Endothelial cell of umbilical vein (primary cell): ENCODE measurements around the gene SLC34A1. TPM values are rescaled to one million over a fixed set of nuclear protein-coding genes. Genes with fewer than 3 reads are reported as not detected.

Experiments used
- BruUV-seq: library from RNA; stranded (reverse); fragments of 400-500 nt; replicated peaks from 2 replicates; lab custom pipeline; 2021; lab: Mats Ljungman, UMichigan
- CTCF ChIA-PET: fragments of 300-600, 350-600 bp; sonication (Branson Sonifier 250); formaldehyde crosslinking; loops from one replicate; lab custom pipeline; 2021; ENCODE audit warnings: antibody characterized with exemption, inconsistent platforms; lab: Charles Lee
- POLR2A ChIA-PET: fragments of 300-600, 350-600 bp; sonication (Branson Sonifier 250); formaldehyde crosslinking; loops from one replicate; lab custom pipeline; 2021; ENCODE audit warnings: antibody characterized with exemption, inconsistent platforms; lab: Charles Lee
- DNase-seq: peaks from one replicate; pipeline ENCODE4 v3.0.0-alpha.2; 2011; ENCODE audit warnings: low read depth, low spot score
- FAIRE-seq: peaks from 2 replicates; lab custom pipeline; 2011; peaks lifted over from hg19 to GRCh38; lab: Jason Lieb, UNC
- H2AFZ ChIP-seq: 2 replicates; pipeline ENCODE4 v1.6.0; 2012; ENCODE audit warnings: low read depth, low read length, control low read depth, inconsistent platforms
- H3K27ac ChIP-seq: 2 replicates; pipeline ENCODE4 v1.5.1; 2011; ENCODE audit warnings: low read depth, mild to moderate bottlenecking, control low read depth, low read length, moderate library complexity; ENCODE audit not compliant: insufficient read depth
- H3K27me3 ChIP-seq, 2 experiments: 2 replicates each; pipeline versions ENCODE4 v1.6.0 to v1.6.1; 2011; ENCODE audit warnings: low read length in 2 of 2, mixed read lengths in 1 of 2; ENCODE audit not compliant: control insufficient read depth in 2 of 2, insufficient read depth in 2 of 2
- H3K36me3 ChIP-seq, 2 experiments: 2 replicates in 1 of 2; 3 replicates in 1 of 2; pipeline ENCODE4 v1.5.1; 2011; ENCODE audit warnings: low read length in 2 of 2, mild to moderate bottlenecking in 1 of 2, moderate library complexity in 1 of 2; ENCODE audit not compliant: control insufficient read depth in 2 of 2, insufficient read depth in 2 of 2; ENCODE audit errors: extremely low read depth in 1 of 2
- H3K4me1 ChIP-seq: 3 replicates; pipeline ENCODE4 v1.5.1; 2011; ENCODE audit warnings: mild to moderate bottlenecking, low read length; ENCODE audit not compliant: control insufficient read depth, insufficient read depth; ENCODE audit errors: extremely low read depth
- H3K4me2 ChIP-seq: 2 replicates; pipeline ENCODE4 v1.6.1; 2011; ENCODE audit warnings: low read length, control low read depth, mixed read lengths; ENCODE audit not compliant: insufficient read depth
- H3K4me3 ChIP-seq, 3 experiments: fragments of 200-600 bp in 1 of 3; sonication (generic), shearing (Covaris generic) in 1 of 3; replicated peaks in 1 of 3; 2 replicates each; pipeline ENCODE4 v1.5.1; 2011 to 2016; ENCODE audit warnings: control low read depth in 3 of 3, low read length in 3 of 3, mild to moderate bottlenecking in 2 of 3, inconsistent platforms in 1 of 3, low read depth in 1 of 3, moderate library complexity in 1 of 3; ENCODE audit not compliant: insufficient read depth in 1 of 3
- H3K79me2 ChIP-seq: 2 replicates; pipeline ENCODE4 v1.6.0; 2012; ENCODE audit warnings: low read length, inconsistent platforms; ENCODE audit not compliant: control insufficient read depth, insufficient read depth
- H3K9ac ChIP-seq: replicated peaks from 2 replicates; pipeline ENCODE3; 2011; ENCODE audit warnings: low read length, control low read depth; ENCODE audit not compliant: insufficient read depth; ENCODE audit errors: extremely low read depth
- H3K9me1 ChIP-seq: replicated peaks from 3 replicates; pipeline ENCODE4 v1.6.0; 2011; ENCODE audit warnings: mild to moderate bottlenecking, low read length; ENCODE audit not compliant: control insufficient read depth, insufficient read depth; ENCODE audit errors: extremely low read depth
- H3K9me3 ChIP-seq: replicated peaks from 2 replicates; pipeline ENCODE4 v1.5.1; 2012; ENCODE audit warnings: low read length, inconsistent platforms; ENCODE audit not compliant: control insufficient read depth, insufficient read depth
- H4K20me1 ChIP-seq: replicated peaks from 2 replicates; pipeline ENCODE3; 2011; ENCODE audit warnings: mild to moderate bottlenecking, low read length; ENCODE audit not compliant: control insufficient read depth, insufficient read depth; ENCODE audit errors: extremely low read depth
- EZH2 ChIP-seq: IDR thresholded peaks from 2 replicates; pipeline ENCODE4 v1.6.1; 2012; ENCODE audit warnings: borderline replicate concordance, low read depth, mild to moderate bottlenecking, moderate library complexity, low read length, inconsistent platforms; ENCODE audit not compliant: severe bottlenecking
- FOS ChIP-seq: IDR thresholded peaks from 2 replicates; pipeline ENCODE4 v1.6.1; 2011; ENCODE audit warnings: mild to moderate bottlenecking, low read length, moderate library complexity, borderline replicate concordance; ENCODE audit not compliant: insufficient read depth
- GATA2 ChIP-seq: IDR thresholded peaks from 2 replicates; pipeline ENCODE4 v1.7.0; 2011; ENCODE audit warnings: low read depth, mild to moderate bottlenecking, moderate library complexity, mixed read lengths, low read length; ENCODE audit not compliant: insufficient read length, insufficient read depth
- JUN ChIP-seq: IDR thresholded peaks from 2 replicates; pipeline ENCODE4 v1.6.1; 2011; ENCODE audit warnings: borderline replicate concordance, low read depth; ENCODE audit not compliant: insufficient read length, insufficient read depth
- MAX ChIP-seq: IDR thresholded peaks from 2 replicates; pipeline ENCODE4 v1.6.1; 2011; ENCODE audit not compliant: insufficient read depth, insufficient read length
- MYC ChIP-seq: IDR thresholded peaks from one replicate; pipeline ENCODE4 v1.6.1; 2011; ENCODE audit warnings: mild to moderate bottlenecking, low read depth, low read length
- POLR2A ChIP-seq: IDR thresholded peaks from 2 replicates; pipeline ENCODE4 v1.6.1; 2012; ENCODE audit warnings: low read depth, mild to moderate bottlenecking, control low read depth, low read length
- POLR2AphosphoS5 ChIP-seq: IDR thresholded peaks from 2 replicates; pipeline ENCODE4 v1.6.1; 2012; ENCODE audit warnings: low read depth, mild to moderate bottlenecking, control low read depth, low read length, moderate library complexity; ENCODE audit not compliant: insufficient read depth
- dilution Hi-C: fragments of 300-500 bp; cut with MboI; formaldehyde crosslinking; loops from one replicate; pipeline ENCODE4 v1.15.0; 2019; ENCODE audit warnings: low sequenced_read_pairs; ENCODE audit not compliant: extremely low pct_ligation_motif_present
- intact Hi-C: fragments of 100-400 bp; cut with micrococcal nuclease; formaldehyde crosslinking; loops from one replicate; pipeline ENCODE4 v1.10.0; 2022
- polyA plus RNA-seq, 4 experiments: library from polyadenylated mRNA; depleted of rRNA in 3 of 4; stranded (reverse) in 3 of 4; unstranded in 1 of 4; fragments of >200 nt; gene quantifications; 2 replicates each; pipeline versions ENCODE4 v1.2.1 to v1.2.3, GENCODE V29; 2011 to 2012; ENCODE audit warnings: missing spikeins in 1 of 4
- total RNA-seq: library from RNA; stranded (reverse); gene quantifications from 2 replicates; pipeline ENCODE4 v1.2.3, GENCODE V29; 2021

Gene SLC34A1
- total and polyA plus RNA-seq, 2 donors (not counting 3 experiments of a cell fraction or from before 2014, with no cell fraction given) = not detected

- H4K20me1 ChIP-seq = no peaks in the 10 kb centered on the region
- peak within 1 kb of the TSS; percentile 51 to 72 (median 61) for H3K4me3 ChIP-seq
- BruUV-seq = no TSS peak
- peak within 1 kb of the TSS; percentile 81 for H3K9ac ChIP-seq
- FAIRE-seq (no peak), DNase-seq (no peak)
- no peak for TF ChIP-seq EZH2
- peak; percentile 66 for TF ChIP-seq POLR2AphosphoS5
- TF ChIP-seq POLR2A = peak; percentile 65
- peak within 1 kb of the TSS; percentile 92 for H2AFZ ChIP-seq
- H3K9me3 ChIP-seq = no peaks in the 10 kb centered on the region
- peak within 1 kb of the TSS; percentile 61 for H3K27ac ChIP-seq
- peak within 1 kb of the TSS; percentile 86 for H3K4me2 ChIP-seq
- POLR2A ChIA-PET = interaction anchor here (0.6 to 1.9 kb wide), 16 partner anchors 8 to 326 kb away, joined by 3 to 8 read pairs (median 4); partner anchors contain the start of gene PDLIM7
- H3K27me3 ChIP-seq = no peaks in the 10 kb centered on the region
- H3K9me1 ChIP-seq = no peaks in the 10 kb centered on the region
- dilution Hi-C loops = no loop called here
- CTCF ChIA-PET = interaction anchor here (0.6 to 5.2 kb wide), 15 partner anchors 13 to 292 kb away, joined by 3 to 43 read pairs (median 5); partner anchors contain the start of gene PRR7
- peaks cover 0 to 6% of the 10 kb centered on the region in 2 experiments for H3K36me3 ChIP-seq
- peaks cover 27% of the 10 kb centered on the region for H3K79me2 ChIP-seq
- peaks cover 14% of the 10 kb centered on the region for H3K4me1 ChIP-seq
- intact Hi-C loops = loop anchor here (1.0 to 2.0 kb wide), 6 partner anchors 20 to 71 kb away; partner anchors contain the start of genes PDLIM7 and PRR7
Measured at GRCh38 chr5:177426566-177427210, 42.5 kb downstream of the SLC34A1 start, which contains the start of gene GRK6. Gene GRK6, plus strand, starts transcription at chr5:177426676. Its CDS starts 170 bp downstream, at chr5:177426846.

- CTCF ChIA-PET = interaction anchor here (0.9 to 5.2 kb wide), 8 partner anchors 12 to 58 kb away, joined by 3 to 43 read pairs (median 10); partner anchors contain the start of gene PRR7
- peak overlapping the region; percentile 48 to 72 (median 61) for H3K4me3 ChIP-seq
- dilution Hi-C loops (no loop called here), intact Hi-C loops (loop anchor here (2.0 kb wide), 2 partner anchors 27 to 57 kb away; no protein-coding TSS in a partner anchor)
- TF ChIP-seq POLR2A (no peak), FOS (no peak), GATA2 (peak; percentile 31), EZH2 (no peak), JUN (no peak), MAX (no peak), MYC (no peak), POLR2AphosphoS5 (no peak)
- peaks cover 27% of the 10 kb centered on the region for H3K79me2 ChIP-seq
- peak; percentile 13 for DNase-seq
- no peaks in the 10 kb centered on the region for H3K9me3 ChIP-seq
- BruUV-seq = TSS peak; percentile 44
- peaks cover 14% of the 10 kb centered on the region for H3K4me1 ChIP-seq
- H2AFZ ChIP-seq = peak overlapping the region; percentile 8
- no peaks in the 10 kb centered on the region for H3K27me3 ChIP-seq
- H3K9ac ChIP-seq = peak overlapping the region; percentile 81
- POLR2A ChIA-PET = interaction anchor here (0.8 to 1.8 kb wide), 2 partner anchors 12 to 70 kb away, joined by 3 to 4 read pairs; partner anchors contain the start of gene PDLIM7
- no peaks in the 10 kb centered on the region for H3K9me1 ChIP-seq
- peak; percentile 35 for FAIRE-seq
- no peaks in the 10 kb centered on the region for H4K20me1 ChIP-seq
- peak overlapping the region; percentile 52 for H3K27ac ChIP-seq
- H3K4me2 ChIP-seq = peak overlapping the region; percentile 86
- peaks cover 0 to 11% of the 10 kb centered on the region in 2 experiments for H3K36me3 ChIP-seq
Measured at GRCh38 chr5:177427211-177427822, 43.1 kb downstream of the SLC34A1 start.
